ENCODE data around the gene LRRTM4. TPM values are rescaled to one million over a fixed set of nuclear protein-coding genes. Genes with fewer than 3 reads are reported as not detected.

The LRRTM4 gene
- total RNA-seq, 1 experiment from 2014 or later: 0.23 TPM

DNA sequence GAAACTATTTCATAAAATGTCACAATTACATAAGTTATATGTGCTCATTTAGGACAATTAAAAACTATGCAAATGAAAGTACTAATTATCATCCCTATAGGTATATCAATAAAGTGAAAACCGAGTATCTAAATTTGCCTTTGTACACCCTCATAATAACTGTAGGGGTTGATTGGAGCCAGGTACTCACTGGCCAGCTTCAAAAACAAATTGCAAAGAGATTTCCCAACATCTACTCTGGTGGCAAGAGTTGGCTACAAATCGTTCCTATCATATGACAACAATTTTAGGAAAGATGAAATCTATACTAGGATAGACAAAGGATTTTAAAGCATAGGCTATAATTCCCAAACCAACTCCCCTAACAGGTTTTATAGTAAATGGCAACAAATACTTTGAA, 556.4 kb downstream of the LRRTM4 start:
- ATAC-seq: no peak
- POLR2A ChIA-PET: no interaction called here

DNA sequence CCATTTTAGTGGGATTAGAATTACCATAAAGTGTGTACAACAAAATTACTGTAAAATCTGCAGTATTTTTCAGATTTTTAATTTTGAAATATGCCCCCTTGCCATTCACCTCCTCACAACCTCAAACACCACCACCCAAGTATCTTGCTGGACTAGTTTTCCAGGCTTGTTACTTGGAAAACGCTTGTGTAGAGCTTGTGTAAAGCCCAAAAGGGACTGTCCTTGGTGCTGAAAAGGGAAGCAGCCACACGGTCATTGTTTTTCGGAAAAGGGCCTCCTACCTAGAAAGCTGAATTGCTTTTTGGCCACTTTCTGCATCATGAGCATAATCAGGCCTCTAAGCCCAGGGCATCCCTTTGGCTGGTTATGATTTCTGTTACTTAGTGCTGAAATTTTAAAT, 563.4 kb downstream of the LRRTM4 start:
- ChIA-PET POLR2A (no interaction called here), CTCF (no interaction called here)
- in situ Hi-C loops (cut with HindIII; ENCODE audit: low pct_unique_long_range_greater_than_20kb, low sequenced_read_pairs): no loop called here
- H3K36me3 ChIP-seq (ENCODE audit: control insufficient read depth, insufficient read depth, low read length): no peaks in the 10 kb centered on the region
- no peak for TF ChIP-seq TCF7L2 (IDR thresholded peaks at IDR 0.05; ENCODE audit: low read depth, low read length)
- TF ChIP-seq POLR2AphosphoS5 (IDR thresholded peaks at IDR 0.05; ENCODE audit: low read depth, low read length): no peak
- TF ChIP-seq, protein P1, sequence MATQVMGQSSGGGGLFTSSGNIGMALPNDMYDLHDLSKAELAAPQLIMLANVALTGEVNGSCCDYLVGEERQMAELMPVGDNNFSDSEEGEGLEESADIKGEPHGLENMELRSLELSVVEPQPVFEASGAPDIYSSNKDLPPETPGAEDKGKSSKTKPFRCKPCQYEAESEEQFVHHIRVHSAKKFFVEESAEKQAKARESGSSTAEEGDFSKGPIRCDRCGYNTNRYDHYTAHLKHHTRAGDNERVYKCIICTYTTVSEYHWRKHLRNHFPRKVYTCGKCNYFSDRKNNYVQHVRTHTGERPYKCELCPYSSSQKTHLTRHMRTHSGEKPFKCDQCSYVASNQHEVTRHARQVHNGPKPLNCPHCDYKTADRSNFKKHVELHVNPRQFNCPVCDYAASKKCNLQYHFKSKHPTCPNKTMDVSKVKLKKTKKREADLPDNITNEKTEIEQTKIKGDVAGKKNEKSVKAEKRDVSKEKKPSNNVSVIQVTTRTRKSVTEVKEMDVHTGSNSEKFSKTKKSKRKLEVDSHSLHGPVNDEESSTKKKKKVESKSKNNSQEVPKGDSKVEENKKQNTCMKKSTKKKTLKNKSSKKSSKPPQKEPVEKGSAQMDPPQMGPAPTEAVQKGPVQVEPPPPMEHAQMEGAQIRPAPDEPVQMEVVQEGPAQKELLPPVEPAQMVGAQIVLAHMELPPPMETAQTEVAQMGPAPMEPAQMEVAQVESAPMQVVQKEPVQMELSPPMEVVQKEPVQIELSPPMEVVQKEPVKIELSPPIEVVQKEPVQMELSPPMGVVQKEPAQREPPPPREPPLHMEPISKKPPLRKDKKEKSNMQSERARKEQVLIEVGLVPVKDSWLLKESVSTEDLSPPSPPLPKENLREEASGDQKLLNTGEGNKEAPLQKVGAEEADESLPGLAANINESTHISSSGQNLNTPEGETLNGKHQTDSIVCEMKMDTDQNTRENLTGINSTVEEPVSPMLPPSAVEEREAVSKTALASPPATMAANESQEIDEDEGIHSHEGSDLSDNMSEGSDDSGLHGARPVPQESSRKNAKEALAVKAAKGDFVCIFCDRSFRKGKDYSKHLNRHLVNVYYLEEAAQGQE (IDR thresholded peaks at IDR 0.05; ENCODE audit: insufficient read depth in 1 of 2, low read depth in 2 of 2, low read length in 1 of 2): peak; percentile 83
- TF ChIP-seq, protein P2, sequence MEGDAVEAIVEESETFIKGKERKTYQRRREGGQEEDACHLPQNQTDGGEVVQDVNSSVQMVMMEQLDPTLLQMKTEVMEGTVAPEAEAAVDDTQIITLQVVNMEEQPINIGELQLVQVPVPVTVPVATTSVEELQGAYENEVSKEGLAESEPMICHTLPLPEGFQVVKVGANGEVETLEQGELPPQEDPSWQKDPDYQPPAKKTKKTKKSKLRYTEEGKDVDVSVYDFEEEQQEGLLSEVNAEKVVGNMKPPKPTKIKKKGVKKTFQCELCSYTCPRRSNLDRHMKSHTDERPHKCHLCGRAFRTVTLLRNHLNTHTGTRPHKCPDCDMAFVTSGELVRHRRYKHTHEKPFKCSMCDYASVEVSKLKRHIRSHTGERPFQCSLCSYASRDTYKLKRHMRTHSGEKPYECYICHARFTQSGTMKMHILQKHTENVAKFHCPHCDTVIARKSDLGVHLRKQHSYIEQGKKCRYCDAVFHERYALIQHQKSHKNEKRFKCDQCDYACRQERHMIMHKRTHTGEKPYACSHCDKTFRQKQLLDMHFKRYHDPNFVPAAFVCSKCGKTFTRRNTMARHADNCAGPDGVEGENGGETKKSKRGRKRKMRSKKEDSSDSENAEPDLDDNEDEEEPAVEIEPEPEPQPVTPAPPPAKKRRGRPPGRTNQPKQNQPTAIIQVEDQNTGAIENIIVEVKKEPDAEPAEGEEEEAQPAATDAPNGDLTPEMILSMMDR (IDR thresholded peaks at IDR 0.05): no peak
- ATAC-seq (no peak), DNase-seq (ENCODE audit: low read depth, low spot score) (no peak)
- no peaks in the 10 kb centered on the region for H3K4me1 ChIP-seq (ENCODE audit: control insufficient read depth, insufficient read depth, low read length)
- H3K27me3 ChIP-seq (ENCODE audit: control insufficient read depth, insufficient read depth, low read length): no peaks in the 10 kb centered on the region
- intact Hi-C loops (cut with micrococcal nuclease; ENCODE audit: unreplicated experiment): no loop called here
- no TSS peak for BruUV-seq (replicated peaks)
- H3K9me3 ChIP-seq (ENCODE audit: control insufficient read depth, insufficient read depth, low read depth, low read length): peaks cover 4% of the 10 kb centered on the region; the same call in 1 of the 2 replicates
- H3K27ac ChIP-seq (ENCODE audit: low read length): no peak overlapping the region
- H3K4me3 ChIP-seq (ENCODE audit: low read depth in 2 of 2, low read length in 2 of 2): no peak overlapping the region

More for the DNA sequence above, 556.4 kb downstream of the LRRTM4 start:
- no TSS peak for BruUV-seq (replicated peaks)
- peaks cover 4% of the 10 kb centered on the region; the same call in 1 of the 2 replicates for H3K9me3 ChIP-seq (ENCODE audit: control insufficient read depth, insufficient read depth, low read depth, low read length)
- H3K4me1 ChIP-seq (ENCODE audit: control insufficient read depth, insufficient read depth, low read length): no peaks in the 10 kb centered on the region
- TF ChIP-seq POLR2AphosphoS5 (IDR thresholded peaks at IDR 0.05; ENCODE audit: low read depth, low read length) (no peak), SIN3A (IDR thresholded peaks at IDR 0.05; ENCODE audit: borderline replicate concordance, insufficient read depth, low read depth, low read length) (no peak)
- TF ChIP-seq, protein P1 (IDR thresholded peaks at IDR 0.05; ENCODE audit: insufficient read depth in 1 of 2, low read depth in 2 of 2, low read length in 1 of 2): no peak
- CTCF ChIA-PET: no interaction called here
- no peak overlapping the region for H3K4me3 ChIP-seq (ENCODE audit: low read depth in 2 of 2, low read length in 2 of 2)
- H3K27ac ChIP-seq (ENCODE audit: low read length): no peak overlapping the region
- H3K36me3 ChIP-seq (ENCODE audit: control insufficient read depth, insufficient read depth, low read length): no peaks in the 10 kb centered on the region
- in situ Hi-C loops (cut with HindIII; ENCODE audit: low pct_unique_long_range_greater_than_20kb, low sequenced_read_pairs): no loop called here
- intact Hi-C loops (cut with micrococcal nuclease; ENCODE audit: unreplicated experiment): no loop called here
- no peak for DNase-seq (ENCODE audit: low read depth, low spot score)
- H3K27me3 ChIP-seq (ENCODE audit: control insufficient read depth, insufficient read depth, low read length): no peaks in the 10 kb centered on the region
